Peyer's patch (tissue), 4 donors: ENCODE data around the gene DIAPH2.

ENCODE experiments used
- POLR2A ChIP-seq, 2 donors: fragments of 450-650 bp; IDR thresholded peaks; one replicate each; pipeline ENCODE4 v1.5.1; 2017; ENCODE audit warnings: antibody characterized with exemption in 2 of 2, mild to moderate bottlenecking in 2 of 2, moderate library complexity in 2 of 2
- TF ChIP-seq, protein P1 (sequence below), 6 experiments: fragments of 450-650 bp in 4 of 6; fragments of 200-600 bp in 2 of 6; sonication (generic) in 1 of 6; IDR thresholded peaks; one replicate each; pipeline ENCODE4 v1.5.1; 2017 to 2019; ENCODE audit warnings: antibody characterized with exemption in 6 of 6, mild to moderate bottlenecking in 3 of 6, moderate library complexity in 1 of 6

DNA sequence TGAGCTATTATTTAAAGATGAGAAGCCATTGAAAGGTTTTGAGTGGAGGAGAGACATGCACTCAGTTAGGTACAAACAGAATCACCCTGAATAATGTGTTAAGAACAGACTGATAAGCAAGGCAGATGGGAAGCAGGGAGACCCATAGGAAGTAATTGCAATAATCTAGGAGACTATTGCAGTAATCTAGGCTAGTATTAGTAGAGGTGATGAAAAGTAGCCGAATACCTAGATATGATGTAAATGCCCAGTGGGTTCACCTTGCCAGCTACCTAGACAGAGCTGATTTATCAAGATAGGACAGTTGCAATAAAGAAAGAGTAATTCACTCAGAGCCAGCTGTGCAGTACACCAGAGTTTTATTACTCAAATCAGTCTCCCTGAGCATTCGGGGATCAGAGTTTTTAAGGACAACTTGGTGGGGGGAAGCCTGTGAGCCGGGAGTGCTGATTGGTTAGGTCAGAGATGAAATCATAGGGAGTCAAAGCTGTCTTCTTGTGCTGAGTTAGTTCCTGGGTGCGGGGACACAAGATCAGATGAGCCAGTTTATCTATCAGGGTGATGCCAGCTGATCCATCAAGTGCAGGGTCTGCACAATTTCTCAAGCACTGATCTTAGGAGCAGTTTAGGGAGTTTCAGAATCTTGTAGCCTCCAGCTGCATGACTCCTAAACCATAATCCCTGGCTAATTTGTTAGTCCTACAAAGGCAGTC lies 626.6 kb downstream of the DIAPH2 start:
- TF ChIP-seq POLR2A (IDR thresholded peaks at IDR 0.05) = no peak
- TF ChIP-seq, protein P1, sequence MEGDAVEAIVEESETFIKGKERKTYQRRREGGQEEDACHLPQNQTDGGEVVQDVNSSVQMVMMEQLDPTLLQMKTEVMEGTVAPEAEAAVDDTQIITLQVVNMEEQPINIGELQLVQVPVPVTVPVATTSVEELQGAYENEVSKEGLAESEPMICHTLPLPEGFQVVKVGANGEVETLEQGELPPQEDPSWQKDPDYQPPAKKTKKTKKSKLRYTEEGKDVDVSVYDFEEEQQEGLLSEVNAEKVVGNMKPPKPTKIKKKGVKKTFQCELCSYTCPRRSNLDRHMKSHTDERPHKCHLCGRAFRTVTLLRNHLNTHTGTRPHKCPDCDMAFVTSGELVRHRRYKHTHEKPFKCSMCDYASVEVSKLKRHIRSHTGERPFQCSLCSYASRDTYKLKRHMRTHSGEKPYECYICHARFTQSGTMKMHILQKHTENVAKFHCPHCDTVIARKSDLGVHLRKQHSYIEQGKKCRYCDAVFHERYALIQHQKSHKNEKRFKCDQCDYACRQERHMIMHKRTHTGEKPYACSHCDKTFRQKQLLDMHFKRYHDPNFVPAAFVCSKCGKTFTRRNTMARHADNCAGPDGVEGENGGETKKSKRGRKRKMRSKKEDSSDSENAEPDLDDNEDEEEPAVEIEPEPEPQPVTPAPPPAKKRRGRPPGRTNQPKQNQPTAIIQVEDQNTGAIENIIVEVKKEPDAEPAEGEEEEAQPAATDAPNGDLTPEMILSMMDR (IDR thresholded peaks at IDR 0.05) = no peak
